GM12875 (cell line): ENCODE data around the gene ADK.
"Not testable (repeated sequence)": the region's sequence is repeated elsewhere in the genome, so short reads cannot be mapped to it uniquely, and the experiment has no call there.

Experiments used
- H3K4me3 ChIP-seq: one replicate; pipeline ENCODE4 v1.5.1; 2011; ENCODE audit warnings: low read depth, low read length, control low read depth
- CTCF ChIP-seq: IDR thresholded peaks from 2 replicates; pipeline ENCODE4 v1.5.1; 2011; ENCODE audit warnings: low read depth, mild to moderate bottlenecking, control low read depth, inconsistent platforms, low read length, moderate library complexity, borderline replicate concordance; ENCODE audit not compliant: insufficient read depth

The ADK gene

GRCh38 chr10:74347522-74347921 is 196.5 kb downstream of the ADK start:
- H3K4me3 ChIP-seq = no peak overlapping the region
- no peak for TF ChIP-seq CTCF

GRCh38 chr10:74353021-74353420 is 202.0 kb downstream of the ADK start:
- not testable (repeated sequence) for H3K4me3 ChIP-seq

GRCh38 chr10:74361678-74362077 is 210.7 kb downstream of the ADK start:
- no peak for TF ChIP-seq CTCF
- no peak overlapping the region for H3K4me3 ChIP-seq

- no peak overlapping the region for H3K4me3 ChIP-seq
- no peak for TF ChIP-seq CTCF
These were observed 212.7 kb downstream of the ADK start for GRCh38 chr10:74363727-74364126.

- H3K4me3 ChIP-seq = no peak overlapping the region
- TF ChIP-seq CTCF = no peak
These were observed 214.1 kb downstream of the ADK start for GRCh38 chr10:74365109-74365508.

- no peak for TF ChIP-seq CTCF
- no peak overlapping the region for H3K4me3 ChIP-seq
These were observed 220.7 kb downstream of the ADK start for GRCh38 chr10:74371696-74372095.

- H3K4me3 ChIP-seq = no peak overlapping the region
- no peak for TF ChIP-seq CTCF
These were observed 222.0 kb downstream of the ADK start for GRCh38 chr10:74373059-74373458.

- H3K4me3 ChIP-seq = no peak overlapping the region
- no peak for TF ChIP-seq CTCF
These were observed 226.5 kb downstream of the ADK start for GRCh38 chr10:74377476-74377875.
